ENCODE data around the gene NFKBIA.
"Not testable (repeated sequence)": the region's sequence is repeated elsewhere in the genome, so short reads cannot be mapped to it uniquely, and the experiment has no call there.

NFKBIA gene, protein sequence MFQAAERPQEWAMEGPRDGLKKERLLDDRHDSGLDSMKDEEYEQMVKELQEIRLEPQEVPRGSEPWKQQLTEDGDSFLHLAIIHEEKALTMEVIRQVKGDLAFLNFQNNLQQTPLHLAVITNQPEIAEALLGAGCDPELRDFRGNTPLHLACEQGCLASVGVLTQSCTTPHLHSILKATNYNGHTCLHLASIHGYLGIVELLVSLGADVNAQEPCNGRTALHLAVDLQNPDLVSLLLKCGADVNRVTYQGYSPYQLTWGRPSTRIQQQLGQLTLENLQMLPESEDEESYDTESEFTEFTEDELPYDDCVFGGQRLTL

DNA sequence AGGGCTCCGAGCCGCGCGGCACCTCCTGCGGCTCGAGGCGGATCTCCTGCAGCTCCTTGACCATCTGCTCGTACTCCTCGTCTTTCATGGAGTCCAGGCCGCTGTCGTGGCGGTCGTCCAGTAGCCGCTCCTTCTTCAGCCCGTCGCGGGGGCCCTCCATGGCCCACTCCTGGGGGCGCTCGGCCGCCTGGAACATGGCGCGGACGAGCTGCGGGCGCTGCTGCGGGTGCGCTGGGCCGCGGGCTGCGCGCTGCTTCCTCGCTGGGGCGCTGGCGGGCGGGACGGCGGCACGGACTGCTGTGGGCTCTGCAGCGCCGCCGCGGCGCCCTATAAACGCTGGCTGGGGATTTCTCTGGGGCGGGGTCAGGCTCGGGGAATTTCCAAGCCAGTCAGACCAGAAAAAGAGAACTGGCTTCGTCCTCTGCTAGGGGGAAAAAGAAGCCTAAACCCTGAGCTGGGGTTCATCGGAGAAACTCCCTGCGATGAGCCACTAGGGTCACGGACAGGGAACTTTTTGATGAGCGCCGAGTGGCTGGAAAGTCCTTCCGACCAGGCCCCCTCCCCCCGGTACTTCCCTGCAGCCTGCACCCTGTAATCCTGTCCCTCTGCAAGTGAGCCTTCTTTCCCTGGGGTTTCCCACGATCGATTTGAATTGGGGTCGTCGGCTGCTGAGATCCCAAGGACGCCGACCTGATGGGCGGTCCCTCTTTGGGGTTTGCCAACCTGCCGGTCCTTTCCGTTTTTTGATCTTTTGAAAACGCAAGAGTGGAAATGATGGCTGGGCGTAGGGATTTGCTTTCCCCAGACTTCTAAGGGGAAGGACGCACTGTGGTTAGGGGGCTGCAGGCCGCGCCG is at the start of gene NFKBIA:
Gene NFKBIA (minus strand): TSS at position 301 of the 855 bp plus-strand sequence. CDS start 105 bp downstream, at position 196.
- DNase-seq (ENCODE audit: low read depth): peak; percentile 80

DNA sequence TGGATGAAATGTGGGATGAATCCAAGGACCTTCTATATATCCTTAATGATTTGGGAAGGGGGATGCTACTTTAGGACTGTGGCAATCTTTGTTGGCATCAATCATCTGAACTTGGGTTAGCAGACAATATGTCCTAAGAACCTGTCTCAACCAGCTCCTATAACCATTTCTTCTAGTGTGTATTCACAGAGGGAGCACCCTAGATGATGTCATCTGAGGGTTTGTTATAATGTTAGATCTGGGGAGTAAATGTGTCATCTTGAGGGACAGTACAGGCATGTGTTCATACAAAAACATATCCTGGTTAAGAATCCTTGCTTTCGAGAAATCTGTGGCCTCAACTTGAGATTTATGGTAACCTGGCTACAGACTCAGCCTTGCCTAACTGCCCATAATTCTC is 41.9 kb upstream of the NFKBIA start:
- DNase-seq (ENCODE audit: low read depth): no peak

DNA sequence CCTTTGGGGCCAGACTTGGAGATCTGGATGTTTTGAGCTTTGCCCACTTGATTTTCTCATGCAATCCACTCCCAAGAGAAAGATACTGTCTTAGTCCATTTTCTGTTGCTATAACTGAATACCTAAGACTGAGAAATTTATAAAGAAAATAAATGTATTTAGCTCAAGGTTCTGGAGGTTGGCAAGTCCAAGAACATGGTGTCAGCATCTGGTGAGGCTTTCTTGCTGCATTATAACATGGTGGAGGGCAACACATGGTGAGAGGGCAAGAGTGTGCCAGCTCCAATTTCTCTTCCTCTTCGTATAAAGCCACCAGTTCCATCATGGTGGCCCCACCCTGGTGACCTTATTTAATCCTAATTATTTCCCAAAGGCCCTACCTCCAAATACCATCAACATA is 39.6 kb upstream of the NFKBIA start:
- DNase-seq (ENCODE audit: low read depth): no peak

DNA sequence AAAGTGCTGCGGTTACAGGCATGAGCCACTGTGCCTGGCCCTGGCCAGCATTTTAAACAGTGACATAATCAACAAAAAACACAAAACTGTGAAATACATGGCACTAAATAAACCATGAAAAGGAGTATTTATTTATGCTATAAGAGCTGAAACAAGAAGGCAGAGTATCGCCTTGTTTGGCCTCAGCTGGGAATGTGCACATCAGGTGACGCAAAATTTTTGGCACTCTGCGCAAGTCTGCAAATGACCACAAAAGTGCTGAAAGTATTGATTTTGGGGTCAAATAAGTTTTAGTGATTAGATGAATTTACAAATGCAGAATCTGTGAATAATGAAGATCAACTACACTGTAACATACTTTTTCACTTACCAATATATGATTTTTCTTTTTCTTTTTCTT is 36.6 kb upstream of the NFKBIA start:
- no peak for DNase-seq (ENCODE audit: low read depth)

DNA sequence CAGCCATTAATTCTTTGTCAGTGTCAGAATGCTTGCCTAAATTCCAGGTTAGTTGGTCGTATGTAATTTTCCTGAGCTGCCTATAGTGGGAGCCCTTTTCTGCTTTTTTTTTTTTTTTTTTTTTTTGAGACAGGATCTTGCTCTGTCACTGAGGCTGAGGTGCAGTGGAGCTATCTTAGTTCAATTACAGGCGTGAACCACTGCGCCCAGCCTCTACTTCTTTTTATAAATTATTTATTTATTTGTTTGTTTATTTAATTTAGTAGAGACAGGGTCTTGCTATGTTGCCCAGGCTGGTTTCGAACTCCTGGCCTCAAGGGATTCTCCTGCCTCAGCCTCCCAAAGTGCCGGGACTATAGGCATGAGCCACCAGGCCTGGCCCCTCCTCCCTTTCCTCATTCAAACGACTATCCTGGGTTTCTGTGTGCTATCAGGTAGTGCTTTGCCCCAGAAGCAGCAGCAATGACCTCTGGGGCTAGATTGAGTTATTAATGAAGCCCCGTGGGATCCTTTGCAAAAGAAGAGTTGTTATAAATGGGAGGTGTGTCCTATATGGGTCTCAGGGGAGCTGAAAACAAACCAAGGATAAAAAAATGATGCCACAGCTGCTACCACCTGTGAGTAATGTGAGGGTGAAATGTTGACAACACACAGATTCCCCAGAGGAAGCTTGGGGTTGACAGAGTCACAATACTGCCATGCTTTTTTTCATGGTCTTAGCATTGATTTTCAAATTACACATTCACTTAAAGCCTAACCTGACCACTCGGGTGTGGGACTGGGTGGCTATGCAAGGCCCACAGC is 34.6 kb upstream of the NFKBIA start:
- DNase-seq (ENCODE audit: low read depth): no peak

DNA sequence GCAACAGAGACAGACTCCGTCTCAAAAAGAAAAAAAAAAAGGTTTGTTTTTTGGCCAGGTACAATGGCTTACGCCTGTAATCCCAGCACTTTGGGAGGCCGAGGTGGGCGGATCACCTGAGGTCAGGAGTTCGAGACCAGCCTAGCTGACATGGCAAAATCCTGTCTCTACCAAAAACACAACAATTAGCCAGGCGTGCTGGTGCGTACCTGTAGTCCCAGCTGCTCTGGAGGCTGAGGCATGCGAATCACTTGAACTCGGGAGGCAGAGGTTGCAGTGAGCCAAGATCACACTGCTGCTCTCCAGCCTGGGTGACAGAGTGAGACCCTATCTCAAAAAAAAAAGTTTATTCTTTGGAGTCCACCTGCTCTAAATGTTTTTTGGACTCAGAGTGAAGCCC is 33.9 kb upstream of the NFKBIA start:
- DNase-seq (ENCODE audit: low read depth): not testable (repeated sequence)

DNA sequence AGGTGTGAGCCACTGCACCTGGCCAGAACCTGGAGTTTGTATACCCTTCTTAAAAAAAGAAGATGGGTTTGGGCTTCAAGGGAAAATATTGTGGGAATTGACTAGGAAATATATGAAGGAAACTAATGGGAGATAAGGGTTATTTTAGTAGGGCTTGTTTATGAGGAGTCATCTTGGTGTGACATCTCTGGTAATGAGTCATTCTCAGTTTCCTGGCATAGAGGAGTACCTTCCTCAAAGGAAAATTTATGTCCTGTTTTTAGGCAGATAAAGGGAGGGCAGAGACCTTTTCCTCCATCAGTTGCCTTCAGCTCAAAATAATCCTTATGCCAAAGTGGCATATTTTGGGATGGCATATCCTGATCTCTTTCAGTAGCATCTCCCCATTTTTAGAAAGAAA is 30.6 kb upstream of the NFKBIA start:
- no peak for DNase-seq (ENCODE audit: low read depth)

DNA sequence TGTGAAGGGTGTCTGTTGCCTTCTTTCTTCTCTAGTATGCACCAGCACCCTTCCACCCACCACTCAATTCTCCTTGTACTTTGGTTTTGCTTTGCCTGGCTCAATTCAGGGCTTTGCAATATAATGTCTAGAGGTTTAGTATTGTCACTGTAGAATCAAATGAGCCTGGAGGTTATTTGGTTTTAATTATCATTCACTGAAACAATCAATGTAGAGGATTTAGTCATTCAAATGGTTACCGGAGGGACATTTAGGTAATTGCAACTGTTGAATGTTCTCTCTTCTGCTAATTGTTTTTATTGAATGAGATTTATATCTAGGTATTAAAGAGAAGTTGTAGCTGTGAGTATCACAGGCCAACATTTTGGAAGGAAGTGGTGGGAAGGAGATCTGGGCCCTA is 29.3 kb upstream of the NFKBIA start:
- no peak for DNase-seq (ENCODE audit: low read depth)

DNA sequence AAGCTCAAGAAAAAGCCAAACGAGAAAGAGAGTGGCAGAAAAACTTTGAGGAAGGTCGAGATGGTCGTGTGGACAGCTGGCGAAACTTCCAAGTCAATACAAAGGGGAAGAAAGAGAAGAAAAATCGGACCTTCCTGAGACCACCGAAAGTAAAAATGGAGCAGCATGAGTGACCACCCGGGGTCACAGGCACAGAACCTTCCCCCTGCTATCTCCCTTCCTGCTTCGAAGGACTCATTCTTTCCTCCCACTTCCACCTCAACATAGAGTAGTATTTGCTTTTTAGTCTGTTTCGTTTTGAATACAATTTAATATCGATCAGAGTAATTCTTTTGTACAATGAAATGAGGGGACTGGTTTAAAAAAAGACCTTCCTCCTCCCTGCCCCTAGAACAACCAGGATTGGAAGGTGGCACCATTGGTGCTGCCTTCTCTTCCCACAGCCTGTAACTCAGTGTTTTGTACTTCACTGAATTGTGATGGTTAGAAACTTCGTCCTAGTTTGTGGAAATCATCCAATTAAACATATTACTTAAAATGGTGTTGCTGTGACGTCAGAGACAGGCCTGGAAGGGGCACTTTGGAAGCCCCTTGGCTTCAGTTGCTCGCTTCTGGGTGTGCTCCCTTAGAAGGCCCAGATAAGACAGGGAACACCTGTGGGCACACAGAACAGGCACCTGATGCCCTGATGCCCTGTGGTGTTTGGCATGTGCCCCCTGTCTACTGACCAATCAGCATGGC is 26.1 kb upstream of the NFKBIA start:
- DNase-seq (ENCODE audit: low read depth): no peak

DNA sequence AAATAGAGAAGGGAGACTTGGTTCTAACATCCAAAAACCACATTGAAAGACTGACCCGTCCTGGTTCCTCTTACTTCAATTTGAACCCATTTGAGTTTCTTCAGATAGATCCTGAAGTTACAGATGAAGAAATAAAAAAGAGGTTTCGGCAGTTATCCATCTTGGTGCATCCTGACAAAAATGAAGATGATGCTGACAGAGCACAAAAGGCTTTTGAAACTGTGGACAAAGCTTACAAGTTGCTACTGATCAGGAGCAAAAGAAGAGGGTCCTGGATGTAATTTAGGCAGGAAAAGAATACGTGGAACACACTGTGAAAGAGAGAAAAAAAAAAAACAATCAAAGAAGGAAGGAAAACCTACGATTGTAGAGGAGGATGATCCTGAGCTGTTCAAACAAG is 25.4 kb upstream of the NFKBIA start:
- no peak for DNase-seq (ENCODE audit: low read depth)

DNA sequence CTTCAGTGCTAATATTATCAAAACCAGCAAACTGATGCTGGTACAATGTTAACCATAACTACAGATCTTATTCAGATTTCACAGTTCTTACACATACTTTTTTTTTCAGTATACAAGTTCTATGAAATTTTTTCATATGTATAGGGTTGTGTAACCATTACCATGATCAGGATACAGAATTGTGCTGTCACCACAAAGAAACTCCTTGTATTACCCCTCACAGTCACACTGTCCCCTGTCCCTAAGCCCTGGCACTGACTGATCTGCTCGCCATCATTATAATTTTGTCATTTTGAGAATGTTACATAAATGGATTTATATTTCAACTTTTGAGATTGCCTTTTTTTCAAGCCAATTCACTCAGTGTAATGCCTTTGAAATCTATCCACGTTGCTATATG is 21.3 kb upstream of the NFKBIA start:
- no peak for DNase-seq (ENCODE audit: low read depth)

DNA sequence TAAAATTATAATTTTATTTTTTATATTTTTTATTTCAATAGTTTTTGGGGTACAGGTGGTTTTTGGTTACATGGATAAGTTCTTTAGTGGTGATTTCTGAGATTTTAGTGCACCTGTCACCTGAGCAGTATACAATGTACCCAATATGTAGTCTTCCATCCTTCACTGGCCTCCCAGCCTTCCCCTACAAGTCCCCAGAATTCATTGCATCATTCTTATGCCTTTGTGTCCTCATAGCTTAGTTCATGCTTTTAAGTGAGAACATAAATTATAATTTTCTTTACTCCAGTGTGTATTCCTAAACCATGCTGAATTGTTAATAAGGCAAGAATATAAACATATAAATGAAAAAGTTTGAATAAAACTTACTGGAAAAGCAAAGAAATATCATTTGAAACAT is 19.1 kb upstream of the NFKBIA start:
- no peak for DNase-seq (ENCODE audit: low read depth)

DNA sequence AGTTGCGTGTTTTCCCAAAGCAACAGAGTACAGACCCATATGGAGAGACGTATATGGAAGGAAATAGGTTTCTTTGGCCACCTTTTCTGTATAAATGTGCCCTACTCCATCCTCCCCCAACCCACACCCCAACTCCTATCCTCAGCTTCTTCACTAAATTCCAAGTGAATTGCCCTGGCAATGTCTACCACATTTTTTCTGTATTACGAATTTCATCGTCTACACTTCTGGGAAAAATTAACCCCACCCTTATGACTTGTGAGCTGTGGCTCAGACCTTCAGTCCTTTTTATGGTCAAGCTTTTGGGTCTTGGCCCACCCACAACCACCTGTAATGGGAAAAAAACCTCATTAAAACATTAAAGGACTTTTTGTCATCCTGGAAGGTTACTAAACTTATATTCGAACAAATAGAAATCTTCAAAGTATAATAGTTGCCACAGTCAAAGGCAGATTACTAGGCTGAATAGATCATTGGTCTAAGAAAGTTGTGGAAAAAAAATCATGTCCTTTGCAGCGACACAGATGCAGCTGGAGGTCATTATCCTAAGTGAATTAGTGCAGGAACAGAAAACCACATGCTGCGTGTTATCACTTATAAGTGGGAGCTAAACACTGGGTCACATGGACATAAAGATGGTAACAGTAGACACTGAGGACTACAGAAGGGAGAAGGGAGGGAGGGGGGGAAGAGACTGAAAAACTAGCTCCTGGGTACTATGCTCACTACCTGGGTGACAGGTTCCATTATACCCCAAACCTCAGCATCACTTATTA is 15.7 kb upstream of the NFKBIA start:
- DNase-seq (ENCODE audit: low read depth): no peak

DNA sequence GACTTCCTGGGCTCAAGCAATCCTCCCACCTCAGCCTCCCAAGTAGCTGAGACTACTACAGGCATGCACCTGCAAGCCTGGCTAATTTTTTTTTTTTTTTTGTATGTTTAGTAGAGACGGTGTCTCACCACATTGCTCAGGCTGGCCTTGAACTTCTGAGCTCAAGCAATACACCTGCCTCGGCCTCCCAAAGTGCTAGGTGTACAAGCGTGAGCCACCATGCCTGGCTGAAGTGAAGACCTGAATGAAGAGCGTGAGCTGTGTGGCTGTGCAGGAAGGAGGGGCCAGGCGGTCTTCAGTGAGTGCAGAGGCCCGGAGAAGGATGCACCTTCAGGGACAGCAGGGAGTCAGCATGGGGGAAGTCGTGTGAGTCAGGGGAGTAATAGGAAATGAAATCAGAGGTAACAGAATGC is 14.9 kb upstream of the NFKBIA start:
- DNase-seq (ENCODE audit: low read depth): no peak

DNA sequence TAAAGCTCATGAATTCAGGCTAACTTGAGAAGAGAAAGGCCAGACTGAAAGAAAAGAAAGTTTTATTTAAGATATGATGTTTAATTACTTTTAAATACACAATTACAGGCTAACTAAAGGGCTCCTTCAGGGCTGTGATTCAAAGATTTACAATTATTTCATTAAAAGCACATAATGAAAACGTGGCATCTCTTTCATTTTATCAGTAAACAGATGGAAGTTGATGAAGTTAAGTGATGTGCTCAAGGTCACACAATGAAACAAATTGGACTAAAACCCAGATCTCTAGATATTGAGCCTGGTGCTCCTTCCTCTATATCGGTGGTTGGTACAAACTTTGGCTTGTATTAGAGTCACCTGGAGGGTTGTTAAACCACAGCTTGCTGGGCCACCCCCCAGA is 13.5 kb upstream of the NFKBIA start:
- no peak for DNase-seq (ENCODE audit: low read depth)

DNA sequence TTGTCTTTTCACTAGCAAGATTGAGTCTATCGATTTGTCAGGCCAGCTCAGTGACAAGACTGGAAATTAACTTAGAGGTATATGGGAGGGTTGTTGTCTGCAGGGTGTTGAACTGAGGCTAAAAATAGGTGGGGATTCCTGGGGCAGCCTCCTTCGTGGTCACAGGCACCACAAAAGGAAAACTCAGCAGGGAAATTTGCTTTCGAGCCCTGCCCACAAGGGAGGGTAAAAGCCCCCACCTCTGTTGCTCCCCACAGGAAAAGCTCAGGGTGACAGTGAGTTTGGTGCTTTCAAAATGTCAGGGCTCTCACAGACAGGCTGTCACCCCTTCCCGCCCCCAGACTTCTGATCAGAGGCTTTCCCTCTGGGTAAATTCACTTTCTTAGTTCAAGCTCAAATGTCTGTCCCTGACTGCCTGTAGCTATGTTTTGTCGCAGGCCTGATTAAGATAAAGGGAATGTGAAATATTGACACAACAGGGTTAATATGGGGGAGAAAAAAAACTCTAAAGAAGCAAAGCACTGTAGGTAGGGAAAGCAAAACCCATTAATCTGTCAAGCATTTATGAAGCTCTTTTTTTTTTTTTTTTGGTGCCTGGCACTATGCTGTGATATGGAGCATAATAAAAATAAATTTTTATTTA is 11.7 kb upstream of the NFKBIA start:
- peak; percentile 43 for DNase-seq (ENCODE audit: low read depth)

DNA sequence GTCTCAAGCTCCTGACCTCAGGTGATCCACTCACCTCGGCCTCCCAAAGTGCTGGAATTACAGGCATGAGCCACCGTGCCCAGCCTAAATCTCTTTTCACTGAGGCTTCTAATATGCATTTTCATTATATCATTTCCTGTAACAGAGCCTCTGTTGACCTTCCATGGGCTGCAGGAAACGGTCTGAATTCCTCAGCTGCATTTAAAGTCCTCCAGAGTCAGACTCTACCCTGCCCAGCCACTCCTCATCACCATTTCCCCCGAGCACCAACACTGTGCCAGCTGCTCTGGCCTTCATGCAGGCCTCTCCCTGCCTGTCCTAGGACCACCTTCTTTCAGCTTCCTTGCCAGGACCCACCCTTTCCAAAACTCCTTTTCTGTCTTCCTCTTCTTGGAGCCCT is 9.8 kb upstream of the NFKBIA start:
- DNase-seq (ENCODE audit: low read depth): no peak

DNA sequence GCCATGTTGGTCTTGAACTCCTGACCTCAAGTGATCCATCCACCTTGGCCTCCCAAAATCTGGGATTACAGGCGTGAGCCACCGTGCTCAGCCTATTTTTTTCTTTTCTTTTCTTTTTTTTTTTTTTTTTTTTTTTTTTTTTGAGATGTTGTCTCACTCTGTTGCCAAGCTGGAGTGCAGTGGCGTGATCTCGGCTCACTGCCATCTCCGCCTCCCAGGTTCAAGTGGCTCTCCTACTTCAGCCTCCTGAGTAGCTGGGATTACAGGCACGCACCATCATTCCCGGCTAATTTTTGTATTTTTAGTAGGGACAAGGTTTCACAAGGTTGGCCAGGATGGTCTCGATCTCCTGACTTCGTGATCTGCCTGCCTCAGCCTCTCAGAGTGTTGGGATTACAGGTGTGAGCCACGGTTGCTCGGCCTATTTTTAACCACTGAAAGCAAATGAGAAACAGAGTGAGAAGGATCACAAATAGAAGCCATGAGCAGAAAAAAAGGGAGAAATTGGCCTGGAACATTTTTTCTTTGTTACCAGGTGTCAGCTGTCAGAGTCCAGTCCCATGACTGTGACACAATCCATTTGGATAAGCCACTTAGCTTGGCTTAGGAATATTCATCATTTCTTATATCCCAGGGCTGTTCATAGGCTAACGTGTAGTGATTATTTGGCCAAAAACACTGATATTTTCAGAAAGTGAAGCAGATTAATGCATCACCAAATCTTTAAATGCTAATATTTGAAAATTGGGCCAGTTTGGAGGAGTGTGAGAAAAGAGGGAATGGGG is 7.9 kb upstream of the NFKBIA start:
- no peak for DNase-seq (ENCODE audit: low read depth)

DNA sequence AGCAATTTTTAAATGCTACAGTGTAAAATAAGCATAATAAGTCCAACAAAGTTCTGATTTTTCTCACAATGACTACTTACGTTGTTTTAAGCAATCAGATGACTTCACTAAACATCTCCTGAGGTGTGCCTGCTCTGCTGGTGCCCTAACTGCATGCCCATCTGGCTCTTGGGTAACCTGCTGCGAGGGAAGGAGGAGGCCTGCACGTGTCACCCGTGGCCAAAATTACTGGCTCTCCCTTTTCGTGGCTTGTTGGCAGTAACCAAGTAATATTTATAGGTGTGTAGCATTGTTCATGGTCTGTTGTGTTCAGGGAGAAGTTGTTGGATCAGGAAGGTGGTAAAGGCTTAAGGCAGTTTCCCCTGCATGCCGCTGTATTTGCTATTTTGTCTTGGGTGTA is 6.3 kb upstream of the NFKBIA start:
- DNase-seq (ENCODE audit: low read depth): no peak

DNA sequence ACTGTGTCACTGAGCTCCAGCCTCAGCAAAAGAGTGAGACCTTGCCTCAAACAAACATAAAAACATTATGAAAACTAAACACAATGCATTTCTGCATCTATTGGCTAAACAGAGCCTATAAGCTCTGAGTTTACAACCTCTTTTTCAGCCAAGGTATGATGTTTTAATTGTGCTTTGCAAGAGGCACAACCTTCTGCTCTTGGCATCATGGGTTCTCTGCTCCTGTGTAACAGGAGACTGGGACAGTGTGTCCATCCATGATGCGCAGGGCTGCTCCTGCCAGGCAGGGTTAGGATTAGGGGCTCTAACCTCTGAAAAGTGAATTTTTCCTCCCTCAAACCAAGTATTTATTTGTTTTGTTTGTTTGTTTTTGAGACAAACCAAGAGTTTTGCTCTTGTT is 5.0 kb upstream of the NFKBIA start:
- DNase-seq (ENCODE audit: low read depth): no peak

Measured in stimulated activated CD8-positive, alpha-beta memory T cell treated with anti-CD3 and anti-CD28 coated beads, Interleukin-7, amount 100 ng/mL, for 24 hours (primary cell).